Fibroblast of the conjunctiva (primary cell): ENCODE data around the gene RNF4.
"Not testable (repeated sequence)": the region's sequence is repeated elsewhere in the genome, so short reads cannot be mapped to it uniquely, and the experiment has no call there.

Source experiments
- DNase-seq: peaks from one replicate; pipeline ENCODE4 v3.0.0-alpha.2; 2010; ENCODE audit warnings: low read depth

RNF4 gene

DNA sequence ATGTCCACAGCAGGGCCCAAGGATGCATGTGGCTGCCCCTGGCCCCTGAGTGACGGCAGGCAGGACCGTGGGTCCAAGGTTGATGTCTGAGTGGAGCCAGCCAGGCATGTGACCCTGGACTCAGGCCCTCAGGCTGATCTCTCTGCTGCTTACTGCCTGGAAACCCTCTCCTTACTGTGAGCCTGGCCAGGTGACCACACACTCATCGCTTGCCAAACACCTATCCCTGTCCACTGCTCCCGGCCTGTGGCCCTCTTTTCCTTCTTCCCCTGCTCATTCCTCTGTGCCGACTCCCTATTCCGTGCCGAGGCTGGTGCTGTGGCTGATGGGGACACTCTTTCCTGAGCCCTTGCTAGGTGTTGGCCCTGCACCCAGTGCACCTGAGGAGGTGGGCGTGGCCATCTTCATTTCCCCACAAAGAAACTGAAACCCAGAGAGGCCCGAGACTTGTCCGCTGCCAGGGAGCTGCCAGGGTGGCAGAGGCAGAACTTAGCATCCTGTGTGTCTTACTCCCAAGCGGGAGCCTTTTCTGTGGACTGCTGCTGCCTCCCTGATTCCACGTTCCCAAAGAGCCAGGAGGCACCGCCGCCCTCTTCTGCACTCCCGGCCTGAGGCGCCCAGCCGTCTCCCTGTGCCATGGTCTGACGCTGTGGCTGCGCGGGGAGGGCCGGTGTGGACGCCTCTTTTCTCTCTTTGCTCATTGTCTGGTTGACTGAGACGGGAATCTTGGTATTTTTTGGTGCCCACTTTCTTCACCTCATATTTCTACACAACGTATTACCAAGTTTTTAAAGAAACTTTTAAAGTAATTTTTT is 11.2 kb upstream of the RNF4 start:
- no peak for DNase-seq

DNA sequence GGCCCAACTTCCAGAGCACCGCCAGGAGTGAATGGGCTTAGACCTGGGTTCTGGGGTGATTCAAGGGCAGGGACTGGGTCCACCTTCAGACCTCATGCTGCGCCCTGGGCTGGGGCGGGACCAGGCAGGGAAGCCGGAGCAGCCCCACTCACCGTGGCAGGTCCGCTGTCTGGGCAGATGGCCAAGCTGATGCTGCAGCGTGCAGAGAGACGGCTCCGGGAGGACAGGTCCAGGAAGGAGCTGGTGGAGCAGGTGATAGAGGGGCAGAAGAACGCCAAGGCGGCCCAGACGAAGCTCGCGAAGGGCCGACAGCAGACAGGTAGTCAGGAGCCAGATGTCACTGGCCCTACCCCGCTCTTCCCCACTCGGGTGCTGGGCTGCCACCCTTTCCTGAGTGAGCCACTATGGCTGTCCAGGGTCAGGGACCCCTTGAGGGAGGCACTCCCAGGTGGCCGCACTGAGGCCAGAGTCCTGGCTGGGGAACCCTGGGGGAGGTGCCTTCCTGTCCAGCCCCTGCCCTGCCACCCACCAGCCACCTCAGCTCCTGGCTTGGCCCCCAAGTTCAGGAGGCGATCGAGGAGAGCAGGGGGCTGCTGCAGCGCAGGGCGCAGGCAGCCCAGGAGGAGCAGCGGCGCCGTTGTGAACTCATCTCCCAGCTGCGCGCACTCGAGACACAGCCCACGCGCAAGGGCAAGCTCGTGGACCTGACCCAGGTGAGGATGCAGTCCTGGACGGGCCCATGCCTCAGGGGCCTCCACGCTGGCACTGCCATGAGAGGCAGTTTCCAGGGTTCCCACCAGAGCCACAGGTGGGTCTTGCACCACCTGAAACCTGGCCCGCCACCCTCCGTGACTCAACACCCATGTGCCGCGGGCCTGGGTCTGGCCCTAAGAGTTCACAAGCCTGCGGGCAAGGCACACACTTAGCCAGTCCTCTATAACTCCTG is 10.1 kb upstream of the RNF4 start:
- DNase-seq = no peak

DNA sequence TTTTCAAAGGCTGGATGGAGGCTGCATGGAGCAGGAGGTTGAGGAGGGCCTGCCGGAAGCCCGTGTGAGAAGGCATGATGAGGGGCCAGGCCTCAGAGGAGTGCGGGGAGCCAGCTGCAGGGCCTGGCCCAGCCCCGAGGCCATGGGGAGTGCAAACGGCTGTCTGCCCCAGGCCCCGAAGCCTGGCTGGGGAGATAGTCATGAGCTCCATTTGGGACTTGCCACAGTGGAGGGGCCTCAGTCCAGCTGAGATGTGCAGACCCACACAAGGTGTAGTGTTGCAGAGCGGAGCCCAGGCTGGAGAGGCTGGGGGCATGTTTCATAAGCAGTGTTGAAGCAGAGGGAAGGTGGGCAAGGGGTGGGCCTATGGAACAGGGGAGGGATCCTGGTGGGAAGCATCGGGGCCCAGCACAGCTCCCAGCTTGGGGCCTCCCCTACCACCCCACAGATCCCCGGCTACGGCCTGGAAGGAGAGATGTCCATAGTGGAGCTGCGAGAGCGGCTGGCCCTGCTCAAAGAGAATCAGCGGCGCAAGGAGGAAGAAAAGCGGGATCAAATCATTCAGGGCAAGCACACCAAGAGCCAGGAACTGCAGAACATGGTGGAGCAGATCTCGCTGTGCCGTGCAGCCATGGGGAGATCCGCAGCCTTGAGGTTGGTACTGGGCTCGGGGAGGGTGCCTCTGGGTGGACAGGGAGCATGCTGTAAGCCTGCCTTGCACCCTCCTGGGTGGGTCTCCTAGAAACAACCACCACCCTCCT is 9.1 kb upstream of the RNF4 start:
- no peak for DNase-seq

DNA sequence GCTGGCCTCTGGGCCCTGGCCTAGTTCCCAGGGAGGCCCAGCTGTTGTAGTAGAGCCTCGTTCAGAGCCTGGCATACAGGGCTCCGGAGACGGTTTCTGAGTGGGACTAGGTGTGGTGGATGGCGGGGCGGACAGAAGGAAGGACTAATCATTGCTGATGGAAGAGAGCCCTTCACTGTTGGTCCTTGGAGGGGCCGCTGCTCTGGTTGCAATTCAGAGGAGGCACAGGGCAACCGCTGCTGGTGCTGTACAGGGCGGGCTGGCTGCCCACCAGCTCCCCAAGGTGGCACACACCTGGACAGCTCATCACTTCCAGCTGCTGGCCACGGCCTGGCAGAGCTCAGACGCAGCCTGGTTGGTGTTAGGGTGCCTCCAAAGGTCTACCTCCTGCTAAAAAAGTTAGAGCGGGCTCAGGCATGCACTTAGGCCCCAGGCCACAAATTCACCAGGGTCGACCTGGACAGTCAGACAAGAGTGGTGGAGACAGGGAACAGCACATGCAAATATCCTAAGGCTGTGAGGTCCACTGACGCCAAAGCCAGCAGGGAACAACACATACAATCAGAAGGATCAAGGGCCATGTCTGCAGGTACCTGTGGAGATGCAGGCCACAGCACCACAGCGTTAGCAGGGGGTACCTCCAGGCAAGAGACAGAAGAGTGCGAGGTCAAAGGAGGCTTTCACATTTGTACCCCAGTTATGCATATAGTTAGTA is 7.5 kb upstream of the RNF4 start:
- no peak for DNase-seq

DNA sequence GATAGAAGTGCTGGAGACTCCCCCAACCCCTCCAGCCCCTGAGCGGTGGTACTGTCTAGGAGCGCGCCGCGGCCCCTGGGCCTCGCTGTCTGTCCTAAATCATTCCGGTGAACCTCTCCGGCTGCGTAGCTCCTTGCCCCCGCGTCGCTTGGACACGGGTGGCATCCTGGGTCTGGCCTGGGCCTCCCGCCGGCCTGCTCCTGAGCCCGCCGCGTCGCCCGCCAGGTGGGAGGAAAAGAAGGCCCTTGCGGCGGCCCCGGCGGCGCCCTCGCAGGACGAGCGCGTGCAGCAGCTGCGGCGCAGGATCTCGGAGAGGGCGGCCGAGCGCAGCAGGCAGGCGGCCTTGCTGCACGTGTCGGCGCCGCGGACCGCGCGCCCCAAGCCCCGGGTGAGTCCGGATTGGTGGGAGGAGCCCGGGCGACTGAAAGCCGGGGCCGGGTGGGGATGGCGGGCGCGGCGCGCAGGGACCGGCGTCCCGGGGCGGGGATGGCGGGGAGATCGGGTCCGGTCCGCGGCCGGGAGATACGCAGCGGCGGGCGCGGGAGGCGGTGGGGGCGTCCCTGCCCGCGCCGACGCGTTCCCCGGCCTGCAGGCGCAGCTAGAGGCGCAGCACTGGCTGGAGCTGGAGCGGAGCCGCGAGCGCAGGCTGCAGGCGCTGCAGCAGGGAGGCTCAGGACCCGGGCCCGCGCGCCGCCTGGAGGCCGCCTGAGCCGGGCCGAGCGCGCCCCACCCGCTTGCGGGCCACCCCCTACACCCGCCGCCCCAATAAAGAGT is 6.5 kb upstream of the RNF4 start:
- DNase-seq = peak; percentile 38

GRCh38 chr4:2462992-2463762 is 5.7 kb upstream of the RNF4 start:
- no peak for DNase-seq

DNA sequence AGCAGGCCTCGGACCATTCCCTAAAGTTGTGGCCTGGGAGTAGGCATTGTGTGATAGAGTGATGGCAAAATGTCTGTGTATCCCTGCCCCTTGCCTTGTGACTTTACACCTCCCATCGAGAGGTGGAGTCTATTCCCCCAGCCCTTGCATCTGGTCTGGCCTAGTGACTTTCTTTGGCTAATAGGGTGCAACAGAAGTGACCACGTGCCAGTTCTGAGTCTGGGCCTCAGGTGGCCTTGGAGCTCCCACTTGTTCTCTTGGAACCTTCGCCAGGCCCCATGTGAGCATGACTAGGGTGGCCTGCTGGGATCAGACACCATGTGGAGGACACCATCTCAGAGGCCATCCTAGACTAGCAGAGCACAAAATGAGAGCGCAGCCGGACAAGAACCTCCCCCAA is 3.9 kb upstream of the RNF4 start:
- no peak for DNase-seq

- DNase-seq = not testable (repeated sequence)
Measured at GRCh38 chr4:2465544-2465943, 3.4 kb upstream of the RNF4 start.

DNA sequence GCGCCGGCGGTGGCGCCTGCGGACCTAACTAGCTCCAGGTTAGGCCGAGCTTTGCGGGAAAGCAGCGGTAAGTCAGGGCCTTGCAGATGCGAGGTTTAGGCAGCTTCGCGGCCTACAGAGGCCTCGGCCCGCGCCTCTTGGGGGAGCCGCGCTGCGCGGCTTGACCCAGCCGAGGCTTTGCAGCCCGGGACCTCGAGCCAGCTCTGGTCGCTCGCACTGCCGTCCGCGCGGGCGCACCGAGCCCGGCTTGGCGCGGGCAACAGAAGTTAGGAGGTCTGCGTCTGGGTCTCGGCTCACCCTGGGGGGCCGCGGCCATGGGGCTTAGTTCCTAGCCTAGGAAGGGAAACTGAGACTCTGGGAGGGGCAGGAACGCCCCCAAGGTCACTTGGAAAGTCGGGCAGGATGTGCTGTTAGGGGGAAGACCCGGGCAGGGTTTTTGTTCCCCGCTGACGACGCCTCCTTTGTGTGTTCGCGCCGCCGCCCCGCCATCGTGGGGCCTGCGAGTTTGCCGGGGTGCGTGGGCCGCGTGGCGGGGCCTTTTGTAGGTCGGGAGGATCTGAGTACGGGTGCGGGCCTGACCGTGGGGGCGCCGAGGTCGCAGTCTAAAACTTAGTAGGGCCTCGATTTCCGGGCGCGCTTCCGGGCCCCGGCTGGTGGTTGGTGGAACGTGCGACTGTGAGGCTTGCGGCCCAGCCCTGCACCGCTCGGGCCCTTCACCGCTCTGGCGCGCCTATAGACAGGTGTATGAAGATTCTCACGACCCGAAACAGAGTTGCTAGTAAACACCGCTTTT is 482 bp downstream of the RNF4 start:
- no peak for DNase-seq

DNA sequence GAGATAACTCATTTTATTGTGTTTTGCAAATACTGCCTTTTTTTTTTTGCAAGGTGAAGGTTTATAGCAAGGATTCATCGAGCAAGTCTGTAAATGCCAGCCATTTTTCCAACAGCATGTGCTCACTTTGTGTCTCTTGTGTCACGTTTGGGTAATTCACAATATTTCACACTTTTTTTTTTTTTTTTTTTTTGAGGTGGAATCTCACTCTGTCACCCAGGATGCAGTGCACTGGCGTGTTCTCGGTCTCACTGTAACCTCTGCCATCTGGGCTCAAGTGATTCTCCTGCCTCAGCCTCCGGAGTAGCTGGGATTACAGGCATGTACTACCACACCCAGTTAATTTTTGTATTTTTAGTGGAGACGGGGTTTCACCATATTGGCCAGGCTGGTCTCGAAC is 1.9 kb downstream of the RNF4 start:
- no peak for DNase-seq

GRCh38 chr4:2472187-2472586 is 3.3 kb downstream of the RNF4 start:
- DNase-seq = peak; percentile 20

DNA sequence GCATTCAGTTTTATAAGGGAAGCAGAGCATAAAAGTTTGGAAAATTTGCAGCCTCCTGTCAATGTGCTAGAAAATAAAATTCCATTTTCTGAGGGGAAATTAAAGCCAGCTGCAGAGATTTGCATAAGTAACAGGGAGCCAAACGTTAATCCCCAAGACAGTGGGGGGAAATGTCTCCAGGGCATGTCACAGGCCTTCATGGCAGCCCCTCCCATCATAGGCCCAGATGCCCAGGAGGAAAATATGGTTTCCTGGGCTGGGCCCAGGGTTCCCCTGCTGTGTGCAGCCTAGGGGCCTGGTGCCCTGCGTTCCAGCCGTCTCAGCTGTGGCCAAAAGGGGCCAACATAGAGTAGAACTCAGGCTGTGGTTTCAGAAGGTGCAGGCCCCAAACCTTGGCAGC is 9.3 kb downstream of the RNF4 start:
- peak; percentile 39 for DNase-seq

DNA sequence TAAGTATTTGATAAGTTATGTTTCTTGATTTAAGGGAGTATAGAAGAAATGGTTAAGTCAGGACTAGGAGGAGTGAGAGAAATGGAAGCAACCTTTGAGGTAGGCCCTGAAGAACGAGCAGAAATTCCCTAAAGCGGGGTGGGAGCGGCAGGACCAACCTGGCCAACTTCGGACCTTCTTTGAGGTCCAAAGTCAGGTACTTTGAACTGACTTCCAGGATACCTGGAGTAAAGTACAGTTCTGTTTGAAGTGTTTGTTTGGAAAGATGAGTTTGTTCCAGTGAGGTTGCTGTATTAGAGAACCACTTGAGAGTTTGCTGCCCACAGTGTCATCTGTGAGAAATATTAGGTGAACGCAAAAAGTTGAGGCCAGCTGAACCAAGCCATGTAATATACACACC is 11.7 kb downstream of the RNF4 start:
- no peak for DNase-seq

- DNase-seq = no peak
Measured at GRCh38 chr4:2482192-2482591, 13.3 kb downstream of the RNF4 start.

- DNase-seq = peak; percentile 51
Measured at GRCh38 chr4:2482693-2483092, 13.8 kb downstream of the RNF4 start.

- DNase-seq = no peak
Measured at GRCh38 chr4:2483237-2483636, 14.3 kb downstream of the RNF4 start.

DNA sequence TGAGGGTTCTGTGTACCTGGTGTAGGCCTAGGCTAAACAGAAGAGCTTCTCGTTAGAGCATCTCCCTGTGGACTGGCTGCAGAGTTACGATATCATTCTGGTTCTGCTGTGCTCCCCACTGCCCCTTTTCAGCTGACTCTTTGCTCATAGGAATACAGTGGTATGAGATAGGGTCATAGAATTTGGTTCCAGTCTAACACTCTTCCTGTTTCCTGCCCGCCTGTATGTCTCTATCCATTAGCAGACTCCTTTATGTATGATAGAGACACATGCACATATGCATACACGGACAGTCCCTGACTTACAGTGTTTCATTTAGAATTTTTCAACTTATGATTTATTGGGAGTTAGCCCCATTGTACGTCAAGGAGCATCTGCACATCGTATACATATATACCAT is 15.3 kb downstream of the RNF4 start:
- DNase-seq = no peak

DNA sequence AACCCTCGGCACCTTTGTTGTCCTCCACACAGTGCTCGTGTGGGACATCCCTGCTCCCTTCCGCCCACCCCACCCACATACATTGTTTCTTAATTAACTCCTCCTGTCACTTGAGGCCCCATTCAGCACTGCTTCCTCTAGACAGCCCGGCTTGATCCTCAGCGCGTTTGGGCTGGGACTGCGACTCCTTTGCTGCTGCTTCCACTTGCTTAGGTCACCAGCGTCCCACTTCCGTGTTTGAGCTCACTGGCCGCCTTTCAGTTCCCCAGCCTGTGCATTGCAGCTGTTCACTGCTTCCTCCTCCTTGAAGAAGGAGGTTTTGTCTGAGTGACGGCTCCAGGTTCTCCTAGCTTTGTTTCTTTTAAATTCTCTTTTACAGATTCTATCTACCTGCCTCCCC is 16.1 kb downstream of the RNF4 start:
- DNase-seq = no peak

DNA sequence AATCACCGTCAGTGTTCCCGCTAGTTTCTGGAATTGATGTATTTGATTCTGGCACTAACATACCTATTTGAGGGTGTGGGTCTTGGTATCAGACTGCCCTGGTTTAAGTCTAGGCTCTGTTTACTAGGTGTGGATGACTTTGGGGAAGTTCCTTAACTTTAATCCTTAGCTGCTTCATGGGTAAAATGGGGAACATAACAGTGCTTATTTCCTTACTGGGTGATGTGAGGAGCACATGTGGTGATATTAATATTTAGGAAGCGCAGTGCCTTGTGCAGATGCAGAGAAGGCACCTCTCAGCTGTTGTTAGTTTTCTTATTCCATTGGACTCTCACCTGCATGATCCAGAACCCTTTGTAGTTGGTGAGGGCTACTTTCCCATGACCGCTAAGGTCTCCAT is 17.1 kb downstream of the RNF4 start:
- no peak for DNase-seq
